ENCODE results near the gene PLPPR2. TPM values are rescaled to one million over a fixed set of nuclear protein-coding genes. Genes with fewer than 3 reads are reported as not detected.

The PLPPR2 gene
- total RNA-seq, 4 donors from 2014 or later: 10.0 to 30.6 (median 13.9) TPM

GRCh38 chr19:11359421-11359820 lies 4.2 kb downstream of the PLPPR2 start:
- ATAC-seq (ENCODE audit: low FRiP score): no peak
- no peak for DNase-seq (ENCODE audit: low spot score)
- TF ChIP-seq, protein P1, sequence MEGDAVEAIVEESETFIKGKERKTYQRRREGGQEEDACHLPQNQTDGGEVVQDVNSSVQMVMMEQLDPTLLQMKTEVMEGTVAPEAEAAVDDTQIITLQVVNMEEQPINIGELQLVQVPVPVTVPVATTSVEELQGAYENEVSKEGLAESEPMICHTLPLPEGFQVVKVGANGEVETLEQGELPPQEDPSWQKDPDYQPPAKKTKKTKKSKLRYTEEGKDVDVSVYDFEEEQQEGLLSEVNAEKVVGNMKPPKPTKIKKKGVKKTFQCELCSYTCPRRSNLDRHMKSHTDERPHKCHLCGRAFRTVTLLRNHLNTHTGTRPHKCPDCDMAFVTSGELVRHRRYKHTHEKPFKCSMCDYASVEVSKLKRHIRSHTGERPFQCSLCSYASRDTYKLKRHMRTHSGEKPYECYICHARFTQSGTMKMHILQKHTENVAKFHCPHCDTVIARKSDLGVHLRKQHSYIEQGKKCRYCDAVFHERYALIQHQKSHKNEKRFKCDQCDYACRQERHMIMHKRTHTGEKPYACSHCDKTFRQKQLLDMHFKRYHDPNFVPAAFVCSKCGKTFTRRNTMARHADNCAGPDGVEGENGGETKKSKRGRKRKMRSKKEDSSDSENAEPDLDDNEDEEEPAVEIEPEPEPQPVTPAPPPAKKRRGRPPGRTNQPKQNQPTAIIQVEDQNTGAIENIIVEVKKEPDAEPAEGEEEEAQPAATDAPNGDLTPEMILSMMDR (IDR thresholded peaks at IDR 0.05): no peak

DNA sequence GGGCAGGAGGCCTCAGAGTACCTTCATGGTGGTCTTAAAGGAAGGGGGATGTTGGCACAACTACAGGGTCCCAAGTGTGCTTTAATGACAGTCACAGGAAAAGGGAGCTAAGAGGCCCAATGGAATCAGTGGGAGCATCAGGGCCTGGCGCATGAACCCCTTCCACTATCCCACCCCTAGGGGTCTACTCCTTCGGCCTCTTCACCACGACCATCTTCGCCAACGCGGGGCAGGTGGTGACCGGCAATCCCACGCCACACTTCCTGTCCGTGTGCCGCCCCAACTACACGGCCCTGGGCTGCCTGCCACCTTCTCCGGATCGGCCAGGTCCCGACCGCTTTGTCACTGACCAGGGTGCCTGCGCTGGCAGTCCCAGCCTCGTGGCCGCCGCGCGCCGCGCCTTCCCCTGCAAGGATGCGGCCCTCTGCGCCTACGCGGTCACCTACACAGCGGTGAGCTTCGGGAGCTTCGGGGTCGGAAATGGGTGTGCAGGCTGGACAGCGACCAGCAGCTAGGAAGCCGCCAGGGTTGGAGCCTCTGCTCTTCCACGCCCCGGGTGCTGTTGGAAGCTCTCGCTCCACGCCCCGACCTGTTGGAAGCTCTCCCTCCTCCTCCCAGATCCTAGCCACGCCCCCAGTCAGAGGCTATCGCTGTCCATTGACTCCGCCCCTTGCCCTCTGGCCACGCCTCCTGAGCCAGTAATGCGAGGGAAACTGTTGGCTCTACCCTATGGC lies 6.0 kb downstream of the PLPPR2 start:
- ATAC-seq (ENCODE audit: low FRiP score): peak; percentile 11
- DNase-seq (ENCODE audit: low spot score): no peak
- TF ChIP-seq, protein P1 (IDR thresholded peaks at IDR 0.05): no peak

DNA sequence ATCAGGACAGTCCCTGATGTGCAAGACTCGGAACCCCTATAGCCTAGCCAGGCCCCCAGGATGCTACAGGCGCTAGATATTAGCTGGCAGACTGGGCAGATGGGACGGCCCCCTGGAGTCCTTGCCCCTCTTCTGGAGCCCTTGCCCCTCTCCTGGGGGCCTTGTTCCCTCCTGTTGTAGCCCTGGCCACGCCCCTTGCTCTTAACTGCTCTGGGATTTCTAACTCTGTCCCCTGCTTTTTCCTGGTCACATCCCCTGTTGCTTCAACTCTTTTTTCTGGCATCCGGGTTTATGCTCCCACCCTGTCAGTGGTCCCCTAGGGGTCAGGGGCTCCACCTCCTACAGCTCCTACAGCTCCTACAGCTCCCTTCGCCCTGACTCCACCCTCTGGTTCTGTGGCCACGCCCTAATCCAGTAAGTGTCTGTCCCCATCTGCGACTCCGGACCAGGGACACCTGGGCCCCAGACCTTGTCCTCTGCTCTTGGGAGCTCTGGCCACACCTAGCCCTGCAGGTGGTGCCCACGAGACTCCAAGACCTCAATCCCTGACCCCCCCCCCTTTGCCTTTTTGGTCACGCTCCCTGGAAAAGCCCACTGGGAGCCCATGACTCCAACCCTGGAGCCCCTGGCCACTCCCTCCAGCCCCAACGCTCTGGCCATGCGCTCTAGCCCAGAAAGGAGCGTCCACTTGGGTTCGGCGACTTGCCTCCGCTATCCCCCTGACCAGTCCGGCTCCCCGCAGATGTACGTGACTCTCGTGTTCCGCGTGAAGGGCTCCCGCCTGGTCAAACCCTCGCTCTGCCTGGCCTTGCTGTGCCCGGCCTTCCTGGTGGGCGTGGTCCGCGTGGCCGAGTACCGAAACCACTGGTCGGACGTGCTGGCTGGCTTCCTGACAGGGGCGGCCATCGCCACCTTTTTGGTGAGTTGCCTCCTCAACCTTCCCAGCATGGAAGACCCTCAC lies 6.8 kb downstream of the PLPPR2 start:
- DNase-seq (ENCODE audit: low spot score): no peak
- ATAC-seq (ENCODE audit: low FRiP score): no peak
- TF ChIP-seq, protein P1 (IDR thresholded peaks at IDR 0.05): no peak

DNA sequence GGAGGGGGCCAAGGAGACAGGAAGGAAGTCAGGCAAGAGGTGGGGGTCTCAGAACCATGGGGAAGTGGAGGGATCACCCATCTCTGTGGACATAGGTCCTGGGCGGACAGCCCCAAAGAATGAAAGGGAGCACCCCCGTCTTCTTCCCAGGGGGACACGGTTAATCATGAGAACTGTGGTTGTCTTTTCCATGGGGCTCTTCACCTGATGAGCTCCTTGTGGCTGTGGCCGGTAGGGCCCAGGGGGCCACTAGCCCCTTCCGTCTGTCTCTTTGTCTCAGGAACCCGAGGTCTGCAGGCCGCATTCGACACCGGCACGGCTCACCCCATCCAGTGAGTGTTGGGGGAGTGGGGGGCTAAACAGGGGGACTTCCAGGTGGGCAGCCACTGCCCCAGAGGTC lies 8.6 kb downstream of the PLPPR2 start:
- no peak for ATAC-seq (ENCODE audit: low FRiP score)
- TF ChIP-seq, protein P1 (IDR thresholded peaks at IDR 0.05): no peak
- DNase-seq (ENCODE audit: low spot score): no peak

DNA sequence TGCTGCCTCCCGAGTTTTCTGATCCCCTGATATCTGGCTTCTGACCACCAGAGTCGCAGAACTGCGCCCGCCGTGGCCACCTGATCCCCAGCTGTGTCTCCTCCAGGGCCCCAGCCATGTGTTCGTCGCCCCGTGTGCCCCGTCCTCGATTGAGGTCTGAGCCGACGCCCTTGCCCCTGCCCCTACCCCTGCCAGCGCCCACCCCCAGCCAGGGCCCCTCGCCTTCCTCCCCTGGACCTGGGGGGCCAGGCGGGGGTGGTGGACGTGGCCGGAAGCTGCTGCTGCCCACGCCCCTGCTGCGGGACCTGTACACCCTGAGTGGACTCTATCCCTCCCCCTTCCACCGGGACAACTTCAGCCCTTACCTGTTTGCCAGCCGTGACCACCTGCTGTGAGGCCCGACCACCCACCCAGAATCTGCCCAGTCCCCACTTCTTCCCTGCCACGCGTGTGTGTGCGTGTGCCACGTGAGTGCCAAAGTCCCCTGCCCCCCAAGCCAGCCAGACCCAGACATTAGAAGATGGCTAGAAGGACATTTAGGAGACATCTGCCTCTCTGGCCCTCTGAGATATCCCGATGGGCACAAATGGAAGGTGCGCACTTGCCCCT lies 9.2 kb downstream of the PLPPR2 start:
- ATAC-seq (ENCODE audit: low FRiP score) (no peak), DNase-seq (ENCODE audit: low spot score) (no peak)
- TF ChIP-seq, protein P1 (IDR thresholded peaks at IDR 0.05): no peak

- ATAC-seq (ENCODE audit: low FRiP score) (no peak), DNase-seq (ENCODE audit: low spot score) (no peak)
- TF ChIP-seq, protein P1 (IDR thresholded peaks at IDR 0.05): no peak
Measured at GRCh38 chr19:11364935-11365334, 9.7 kb downstream of the PLPPR2 start.
